Measurements from ENCODE around the gene HMCN1.
A peak's percentile ranks its signal among the peaks of the same experiment; 100 is the strongest.
"Not testable (repeated sequence)": the region's sequence is repeated elsewhere in the genome, so short reads cannot be mapped to it uniquely, and the experiment has no call there.

Gene HMCN1

GRCh38 chr1:186202776-186203175, 468.6 kb downstream of the HMCN1 start:
- DNase-seq (ENCODE audit: low read depth), result no peak

GRCh38 chr1:186206048-186206570, 471.9 kb downstream of the HMCN1 start:
- no peak for DNase-seq (ENCODE audit: low read depth)

GRCh38 chr1:186207391-186208085, 473.3 kb downstream of the HMCN1 start:
- no peak for DNase-seq (ENCODE audit: low read depth)

GRCh38 chr1:186208405-186209129, 474.4 kb downstream of the HMCN1 start:
- DNase-seq (ENCODE audit: low read depth), result no peak

- DNase-seq (ENCODE audit: low read depth), result no peak
Measured at GRCh38 chr1:186210258-186210657, 476.1 kb downstream of the HMCN1 start.

GRCh38 chr1:186211583-186211982, 477.4 kb downstream of the HMCN1 start:
- DNase-seq (ENCODE audit: low read depth), result not testable (repeated sequence)

GRCh38 chr1:186212568-186213224, 478.5 kb downstream of the HMCN1 start:
- no peak for DNase-seq (ENCODE audit: low read depth)

- no peak for DNase-seq (ENCODE audit: low read depth)
Measured at GRCh38 chr1:186213225-186213607, 479.0 kb downstream of the HMCN1 start.

GRCh38 chr1:186214791-186215190, 480.6 kb downstream of the HMCN1 start:
- DNase-seq (ENCODE audit: low read depth), result no peak

- no peak for DNase-seq (ENCODE audit: low read depth)
Measured at GRCh38 chr1:186215636-186216035, 481.4 kb downstream of the HMCN1 start.

- DNase-seq (ENCODE audit: low read depth), result no peak
Measured at GRCh38 chr1:186218654-186219352, 484.6 kb downstream of the HMCN1 start.

GRCh38 chr1:186220067-186220466, 485.9 kb downstream of the HMCN1 start:
- DNase-seq (ENCODE audit: low read depth), result no peak

- no peak for DNase-seq (ENCODE audit: low read depth)
Measured at GRCh38 chr1:186220911-186221310, 486.7 kb downstream of the HMCN1 start.

- DNase-seq (ENCODE audit: low read depth), result no peak
Measured at GRCh38 chr1:186225096-186225495, 490.9 kb downstream of the HMCN1 start.

GRCh38 chr1:186228749-186229148, 494.6 kb downstream of the HMCN1 start:
- DNase-seq (ENCODE audit: low read depth), result no peak

GRCh38 chr1:186231861-186232436, 497.8 kb downstream of the HMCN1 start:
- DNase-seq (ENCODE audit: low read depth), result no peak

GRCh38 chr1:186234976-186235686, 500.9 kb downstream of the HMCN1 start:
- no peak for DNase-seq (ENCODE audit: low read depth)

GRCh38 chr1:186235696-186236095, 501.5 kb downstream of the HMCN1 start:
- no peak for DNase-seq (ENCODE audit: low read depth)

- DNase-seq (ENCODE audit: low read depth), result peak; percentile 90
Measured at GRCh38 chr1:186236921-186237320, 502.7 kb downstream of the HMCN1 start.

- DNase-seq (ENCODE audit: low read depth), result peak; percentile 23
Measured at GRCh38 chr1:186239171-186239570, 505.0 kb downstream of the HMCN1 start.

- DNase-seq (ENCODE audit: low read depth), result no peak
Measured at GRCh38 chr1:186240436-186240835, 506.2 kb downstream of the HMCN1 start.

All from GM04503 (cell line).